Heart right ventricle (tissue), 16 donors: ENCODE data around the gene ARMC9. TPM values are rescaled to one million over a fixed set of nuclear protein-coding genes. Genes with fewer than 3 reads are reported as not detected.

Experiments used
- ATAC-seq, 8 donors: fragments of 200-7000 bp; cut with Tn5 transposase; one replicate each; pipeline ENCODE4 v1.9.1; 2020; ENCODE audit warnings: mild to moderate bottlenecking in 8 of 8, moderate library complexity in 8 of 8, moderate number of reproducible peaks in 1 of 8
- DNase-seq, 2 donors: peaks; one replicate each; pipeline ENCODE4 v3.0.0-alpha.2; 2020
- H3K27ac ChIP-seq, 10 donors: fragments of 200-600 bp; sonication (generic) in 2 of 10; one replicate each; pipeline versions ENCODE4 v1.5.0 to v1.8.0; 2020 to 2022; ENCODE audit warnings: mild to moderate bottlenecking in 3 of 10
- H3K27me3 ChIP-seq, 7 donors: fragments of 200-600 bp; one replicate each; pipeline ENCODE4 v1.8.0; 2021 to 2022; ENCODE audit warnings: mild to moderate bottlenecking in 2 of 7
- H3K36me3 ChIP-seq, 9 donors: fragments of 200-600 bp; sonication (generic) in 1 of 9; one replicate each; pipeline versions ENCODE4 v1.5.0 to v1.8.0; 2020 to 2022; ENCODE audit warnings: mild to moderate bottlenecking in 2 of 9
- H3K4me1 ChIP-seq, 9 donors: fragments of 200-600 bp; sonication (generic) in 1 of 9; one replicate each; pipeline versions ENCODE4 v1.5.0 to v1.8.0; 2020 to 2022; ENCODE audit warnings: mild to moderate bottlenecking in 4 of 9
- H3K4me3 ChIP-seq, 10 donors: fragments of 200-600 bp; sonication (generic) in 2 of 10; one replicate each; pipeline versions ENCODE4 v1.5.0 to v1.8.0; 2020 to 2022; ENCODE audit warnings: mild to moderate bottlenecking in 7 of 10, moderate library complexity in 2 of 10
- H3K9me3 ChIP-seq, 11 donors: fragments of 200-600 bp in 10 of 11; sonication (generic) in 2 of 11; one replicate each; pipeline versions ENCODE4 v1.5.0 to v1.8.0; 2013 to 2022; ENCODE audit warnings: mild to moderate bottlenecking in 2 of 11, control low read depth in 1 of 11, moderate library complexity in 1 of 11
- CTCF ChIP-seq, 9 donors: fragments of 200-600 bp; sonication (generic) in 2 of 9; IDR thresholded peaks; one replicate each; pipeline versions ENCODE4 v1.5.0 to v1.8.0; 2021 to 2022; ENCODE audit warnings: antibody characterized with exemption in 9 of 9, mild to moderate bottlenecking in 5 of 9, moderate library complexity in 1 of 9
- WGBS, 2 donors: extraction: QIAGEN DNeasy Blood & Tissue Kit; methylation state at CpG; one replicate each; pipeline ENCODE4 v1.1.7; 2013; ENCODE audit warnings: inconsistent platforms in 1 of 2; 5-methylcytosine and 5-hydroxymethylcytosine counted together
- intact Hi-C, 10 donors: fragments of 100-400 bp; cut with DNase I; formaldehyde crosslinking; loops; one replicate each; pipeline versions ENCODE4 v1.11.1 to v1.14.2; 2022
- long read RNA-seq, 3 donors: library from polyadenylated mRNA; unstranded; transcript quantifications; one replicate each; pipeline ENCODE4 v2.0.0, GENCODE V29; 2020 to 2021
- polyA plus RNA-seq, 2 donors: library from polyadenylated mRNA; stranded (reverse); fragments of 200-250 nt; gene quantifications; one replicate each; pipeline ENCODE4 v1.2.3, GENCODE V29; 2013
- total RNA-seq, 10 donors: library from RNA; stranded (reverse); fragmentation: NEBNext Ultra II Directional in 3 of 10; extraction: Animal tissue kit (Norgen Biotek cat#: 25700) in 3 of 10; gene quantifications; one replicate each; pipeline versions ENCODE4 v1.2.1 to v1.2.4, GENCODE V29; 2021 to 2023
- donor health status: Arrhythmogenic right ventricular cardiomyopathy.
- donor health status: ischemic (EF 13 %, LVEDD 7.1; RV severe dilation, severe dysfunction).
- donor health status: healthy with polysubstance abuse.
- donor health status: DM: no; HTN: yes; CAD: no.
- donor health status: DM: no; HTN: no; CAD: no.
- donor health status: ischemic (EF 25% LVEDD 6.9; RV normal size, moderate dysfunction).
- donor health status: ischemic (EF 25% LVEDD 5.7; RV mildly dilated, moderate dysfunction).
- donor health status: healthy.
- donor health status: DM: yes; HTN: yes; CAD: no.
- donor health status: Ischemic cardiomyopathy.
- donor health status: ischemic (EF 35%, LVEDD 5.7; RV mildly dilated, moderate dysfunction).
- donor health status: nonischemic (EF 11% LVEDD 7.7; RV severe dilation, severe dysfunction).
- donor health status: DM: yes; HTN: yes; CAD: no.
- donor health status: PGD.
- donor health status: ischemic (EF 29% LVEDD 5.4; RV normal size, mild dysfunction).
- donor health status: nonischemic (EF 23%, LVEDD 6.1; RV moderate dilation, normal function).

The ARMC9 gene, protein sequence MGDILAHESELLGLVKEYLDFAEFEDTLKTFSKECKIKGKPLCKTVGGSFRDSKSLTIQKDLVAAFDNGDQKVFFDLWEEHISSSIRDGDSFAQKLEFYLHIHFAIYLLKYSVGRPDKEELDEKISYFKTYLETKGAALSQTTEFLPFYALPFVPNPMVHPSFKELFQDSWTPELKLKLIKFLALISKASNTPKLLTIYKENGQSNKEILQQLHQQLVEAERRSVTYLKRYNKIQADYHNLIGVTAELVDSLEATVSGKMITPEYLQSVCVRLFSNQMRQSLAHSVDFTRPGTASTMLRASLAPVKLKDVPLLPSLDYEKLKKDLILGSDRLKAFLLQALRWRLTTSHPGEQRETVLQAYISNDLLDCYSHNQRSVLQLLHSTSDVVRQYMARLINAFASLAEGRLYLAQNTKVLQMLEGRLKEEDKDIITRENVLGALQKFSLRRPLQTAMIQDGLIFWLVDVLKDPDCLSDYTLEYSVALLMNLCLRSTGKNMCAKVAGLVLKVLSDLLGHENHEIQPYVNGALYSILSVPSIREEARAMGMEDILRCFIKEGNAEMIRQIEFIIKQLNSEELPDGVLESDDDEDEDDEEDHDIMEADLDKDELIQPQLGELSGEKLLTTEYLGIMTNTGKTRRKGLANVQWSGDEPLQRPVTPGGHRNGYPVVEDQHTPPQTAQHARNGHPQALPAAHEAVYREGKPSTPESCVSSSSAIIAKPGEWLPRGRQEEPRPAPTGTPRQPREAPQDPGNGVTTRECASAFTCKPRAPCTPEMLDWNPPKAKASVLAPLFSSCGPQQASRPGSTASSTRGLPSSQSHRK
- total RNA-seq: 1 to 10 TPM; 1.6 to 6.8 (median 2.4) TPM
- polyA plus RNA-seq: 1 to 10 TPM; 1.7 to 2.0 TPM
- long read RNA-seq, donor 1, partial matches to known transcripts: 1 of 6 reads
- long read RNA-seq, donor 1, other reads (novel, unspliced or antisense): 3 of 6 reads
- long read RNA-seq, donor 2, partial matches to known transcripts: 1 of 4 reads
- long read RNA-seq, donor 2, other reads (novel, unspliced or antisense): 0 of 4 reads
- long read RNA-seq, donor 3, partial matches to known transcripts: 2 of 8 reads
- long read RNA-seq, donor 3, other reads (novel, unspliced or antisense): 6 of 8 reads

GRCh38 chr2:231198291-231199173 lies at the start of gene ARMC9:
TSS of gene ARMC9 (plus strand) at chr2:231198631. CDS start at chr2:231206239, 7,608 bp downstream.
- Histone ChIP-seq H3K4me1 (peaks cover 0 to 18% (median 15%) of the 10 kb centered on the region in 9 donors), H3K4me3 (peak within 1 kb of the TSS; percentile 62 to 98 (median 84)), H3K27me3 (peaks cover 0 to 4% (median 0%) of the 10 kb centered on the region in 7 donors), H3K27ac (peak within 1 kb of the TSS in 7 of 10 donors; percentile 41 to 81 (median 67)), H3K36me3 (peaks cover 0 to 4% (median 0%) of the 10 kb centered on the region in 9 donors), H3K9me3 (no peaks in the 10 kb centered on the region)
- TF ChIP-seq CTCF (IDR thresholded peaks at IDR 0.05): no peak
- 0 to 1% methylated on average over 83 of the region's 83 CpGs for WGBS, 2 donors
- intact Hi-C loops: loop anchor here in 3 of 10 donors (2.0 to 10.0 kb wide), 3 partner anchors 91 to 94 kb away; no protein-coding TSS in a partner anchor
- DNase-seq (peak; percentile 67 to 77), ATAC-seq (peak; percentile 96 to 99 (median 96))

GRCh38 chr2:231152800-231153557 lies 45.5 kb upstream of the ARMC9 start:
- Histone ChIP-seq H3K27ac (no peak overlapping the region), H3K9me3 (no peaks in the 10 kb centered on the region), H3K4me3 (no peak overlapping the region), H3K4me1 (no peaks in the 10 kb centered on the region), H3K27me3 (no peaks in the 10 kb centered on the region), H3K36me3 (peaks cover 0 to 100% (median 9%) of the 10 kb centered on the region in 9 donors)
- no peak for DNase-seq
- intact Hi-C loops: no loop called here
- ATAC-seq: no peak
- no peak for TF ChIP-seq CTCF (IDR thresholded peaks at IDR 0.05)
- 88 to 89% methylated on average over 8 of the region's 8 CpGs for WGBS, 2 donors

GRCh38 chr2:231159306-231159705 lies 39.1 kb upstream of the ARMC9 start:
- intact Hi-C loops: no loop called here
- Histone ChIP-seq H3K4me1 (peaks cover 0 to 20% (median 0%) of the 10 kb centered on the region in 9 donors), H3K27me3 (no peaks in the 10 kb centered on the region), H3K36me3 (peaks cover 0 to 88% (median 9%) of the 10 kb centered on the region in 9 donors), H3K27ac (no peak overlapping the region), H3K9me3 (no peaks in the 10 kb centered on the region), H3K4me3 (no peak overlapping the region)
- TF ChIP-seq CTCF (IDR thresholded peaks at IDR 0.05): no peak
- no peak for DNase-seq
- ATAC-seq: no peak
